Measurements from ENCODE around the gene SAT1. TPM values are rescaled to one million over a fixed set of nuclear protein-coding genes. Genes with fewer than 3 reads are reported as not detected.

Gene SAT1
- total RNA-seq (100 to 1,000 TPM in 5 of 10 donors, 10 to 100 TPM in 5; 73.5 to 273 (median 102) TPM), polyA plus RNA-seq (100 to 1,000 TPM; 508 to 884 TPM)
- long read RNA-seq, donor 1, transcript SAT1-202 (3 exons, 909 nt): minor isoform, 5 of 165 reads
- long read RNA-seq, donor 1, transcript SAT1-204 (6 exons, 1,065 nt): major isoform, 98 of 165 reads
- long read RNA-seq, donor 1, transcript SAT1-209 (7 exons, 1,135 nt): minor isoform, 8 of 165 reads
- long read RNA-seq, donor 1, partial matches to known transcripts: 17 of 165 reads
- long read RNA-seq, donor 1, other reads (novel, unspliced or antisense): 32 of 165 reads
- long read RNA-seq, donor 2, transcript SAT1-204 (6 exons, 1,065 nt): major isoform, 70 of 122 reads
- long read RNA-seq, donor 2, transcript SAT1-209 (7 exons, 1,135 nt): minor isoform, 8 of 122 reads
- long read RNA-seq, donor 2, partial matches to known transcripts: 0 of 122 reads
- long read RNA-seq, donor 2, other reads (novel, unspliced or antisense): 40 of 122 reads
- long read RNA-seq, donor 3, transcript SAT1-204 (6 exons, 1,065 nt): major isoform, 116 of 336 reads
- long read RNA-seq, donor 3, transcript SAT1-207 (3 exons, 1,033 nt): minor isoform, 32 of 336 reads
- long read RNA-seq, donor 3, transcript SAT1-201 (2 exons, 801 nt): minor isoform, 5 of 336 reads
- long read RNA-seq, donor 3, transcript SAT1-209 (7 exons, 1,135 nt): minor isoform, 18 of 336 reads
- long read RNA-seq, donor 3, partial matches to known transcripts: 2 of 336 reads
- long read RNA-seq, donor 3, other reads (novel, unspliced or antisense): 158 of 336 reads

- intact Hi-C loops (cut with DNase I): loop anchor here in 9 of 10 donors (1.0 to 10.0 kb wide), 11 partner anchors 41 to 269 kb away; partner anchors contain the start of genes ACOT9 (in 2 of the 9), APOO (in 1 of the 9), CXorf58 (in 1 of the 9) and EIF2S3 (in 1 of the 9)
- H3K4me3 ChIP-seq: peak within 1 kb of the TSS; percentile 57 to 86 (median 78)
- H3K4me1 ChIP-seq: peaks cover 0 to 32% (median 6%) of the 10 kb centered on the region in 9 donors
- peak; percentile 65 to 86 (median 79) for TF ChIP-seq CTCF (IDR thresholded peaks at IDR 0.05)
- WGBS, 2 donors: 0 to 2% methylated on average over 38 to 58 of the region's 58 CpGs
- peaks cover 0 to 6% (median 0%) of the 10 kb centered on the region in 11 donors for H3K9me3 ChIP-seq
- DNase-seq: peak; percentile 94 to 96
- ATAC-seq: peak; percentile 94 to 97 (median 96)
- no peaks in the 10 kb centered on the region for H3K27me3 ChIP-seq
- H3K36me3 ChIP-seq: peaks cover 0 to 20% (median 0%) of the 10 kb centered on the region in 9 donors
- H3K27ac ChIP-seq: peak within 1 kb of the TSS; percentile 83 to 97 (median 94)
Observed at GRCh38 chrX:23782863-23783588, at the start of gene SAT1. Gene SAT1 (plus strand): TSS chrX:23783173. CDS start chrX:23783352, 179 bp downstream.

DNA sequence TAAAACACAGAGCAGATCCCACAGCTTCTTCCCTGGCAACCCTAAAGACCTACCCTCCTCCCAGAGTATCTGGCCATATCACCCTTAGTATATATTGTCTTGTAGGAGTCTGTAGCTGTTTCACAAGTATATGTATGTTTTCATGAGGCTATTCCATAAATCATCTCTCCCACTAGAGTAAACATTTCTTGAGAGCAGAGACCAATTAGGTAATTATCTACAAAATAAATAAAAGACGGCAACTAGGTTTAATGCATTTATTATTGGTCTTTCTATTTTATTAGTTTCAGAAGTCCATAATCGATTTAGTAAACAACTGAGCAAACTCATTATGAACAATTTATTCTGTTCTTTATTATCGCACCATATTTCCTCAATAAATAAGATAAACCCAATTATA is 46.9 kb upstream of the SAT1 start:
- DNase-seq: no peak
- WGBS, 2 donors: 91 to 93% methylated on average over 3 of the region's 3 CpGs
- H3K4me3 ChIP-seq: no peak overlapping the region
- H3K27me3 ChIP-seq: peaks cover 0 to 3% (median 0%) of the 10 kb centered on the region in 7 donors
- no peak for ATAC-seq
- peaks cover 0 to 7% (median under 1%) of the 10 kb centered on the region in 9 donors for H3K4me1 ChIP-seq
- H3K27ac ChIP-seq: no peak overlapping the region
- H3K36me3 ChIP-seq: peaks cover 0 to 35% (median 0%) of the 10 kb centered on the region in 9 donors
- intact Hi-C loops (cut with DNase I): no loop called here
- TF ChIP-seq CTCF (IDR thresholded peaks at IDR 0.05): no peak
- no peaks in the 10 kb centered on the region for H3K9me3 ChIP-seq

DNA sequence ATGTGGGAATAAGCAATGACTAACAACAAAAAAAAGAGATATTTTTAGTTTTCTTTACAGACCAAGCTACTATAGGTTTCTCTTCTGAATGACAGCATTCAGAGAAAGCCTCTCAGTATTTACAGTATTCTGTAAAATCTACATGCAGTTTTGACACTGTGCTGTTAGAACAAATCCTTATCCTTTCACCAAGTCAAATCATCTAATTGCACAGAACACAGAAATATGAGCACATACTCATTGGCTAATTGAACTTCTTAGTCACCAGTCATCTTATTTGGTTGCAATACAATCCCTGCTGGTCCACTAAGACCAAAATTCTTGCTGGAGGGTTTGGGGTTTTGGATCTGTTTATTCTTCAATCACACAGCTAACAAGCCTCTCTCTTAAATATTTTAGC is 45.6 kb upstream of the SAT1 start:
- H3K4me3 ChIP-seq: no peak overlapping the region
- peaks cover 0 to 3% (median 0%) of the 10 kb centered on the region in 7 donors for H3K27me3 ChIP-seq
- H3K4me1 ChIP-seq: peaks cover 0 to 15% (median 9%) of the 10 kb centered on the region in 9 donors
- ATAC-seq (no peak), DNase-seq (no peak)
- TF ChIP-seq CTCF (IDR thresholded peaks at IDR 0.05): no peak
- peaks cover 0 to 23% (median 0%) of the 10 kb centered on the region in 9 donors for H3K36me3 ChIP-seq
- intact Hi-C loops (cut with DNase I): no loop called here
- no peak overlapping the region for H3K27ac ChIP-seq
- H3K9me3 ChIP-seq: no peaks in the 10 kb centered on the region
